HCT116 (cell line): Measurements from ENCODE around the gene SIPA1L3. TPM values are rescaled to one million over a fixed set of nuclear protein-coding genes. Genes with fewer than 3 reads are reported as not detected.
A peak's percentile ranks its signal among the peaks of the same experiment; 100 is the strongest.

ENCODE experiments used
- ATAC-seq: fragments of 200-7000 bp; cut with Tn5 transposase; 2 replicates; pipeline ENCODE4 v1.9.1; 2020; ENCODE audit warnings: mild to moderate bottlenecking, moderate library complexity
- BruUV-seq: library from RNA; stranded (reverse); fragments of 400-500 nt; replicated peaks from 2 replicates; lab custom pipeline; 2021; lab: Mats Ljungman, UMichigan
- CTCF ChIA-PET: fragments of 300-600 bp; sonication (Branson Sonifier 250); formaldehyde crosslinking; loops from one replicate; lab custom pipeline; 2021; ENCODE audit warnings: antibody characterized with exemption; lab: Charles Lee
- POLR2A ChIA-PET: fragments of 300-600, 350-600 bp; sonication (Branson Sonifier 250); formaldehyde crosslinking; loops from one replicate; lab custom pipeline; 2021; ENCODE audit warnings: antibody characterized with exemption; lab: Charles Lee
- RAD21 ChIA-PET, 2 experiments: fragments of 300-600 bp; sonication (Branson Sonifier 250); formaldehyde crosslinking; loops; one replicate each; lab custom pipeline; 2023; ENCODE audit warnings: low total read pairs in 2 of 2; ENCODE audit not compliant: uncharacterized antibody in 2 of 2, unreplicated experiment in 2 of 2, low non-redundant PET in 1 of 2; lab: Charles Lee
- DNase-seq: peaks from one replicate; pipeline ENCODE4 v3.0.0-alpha.2; 2010; ENCODE audit warnings: low read depth, low spot score
- H2AFZ ChIP-seq: fragments of 200-600 bp; shearing (Covaris generic), sonication (generic); 2 replicates; pipeline ENCODE4 v1.6.1; 2017; ENCODE audit warnings: low read depth, mixed run types, mixed read lengths, antibody characterized with exemption, low read length; ENCODE audit not compliant: poor library complexity, severe bottlenecking
- H3K27ac ChIP-seq: 2 replicates; pipeline ENCODE4 v1.5.1; 2012; ENCODE audit warnings: low read depth, low read length
- H3K27me3 ChIP-seq: fragments of 200-600 bp; sonication (generic); 2 replicates; pipeline ENCODE4 v1.6.1; 2016; ENCODE audit warnings: mixed run types, low read length, mixed read lengths; ENCODE audit not compliant: insufficient read depth
- H3K36me3 ChIP-seq, 2 experiments: fragments of 200-500 bp in 1 of 2; fragments of 200-600 bp in 1 of 2; sonication (Bioruptor generic) in 1 of 2; sonication (generic) in 1 of 2; 2 replicates each; pipeline versions ENCODE4 v1.5.1 to v1.6.1; 2014 to 2016; ENCODE audit warnings: low read length in 2 of 2, inconsistent platforms in 1 of 2, mixed read lengths in 1 of 2, mixed run types in 1 of 2; ENCODE audit not compliant: insufficient read depth in 2 of 2, control insufficient read depth in 1 of 2
- H3K4me1 ChIP-seq, 2 experiments: fragments of 200-600 bp in 1 of 2; sonication (generic) in 1 of 2; 2 replicates each; pipeline versions ENCODE4 v1.5.1 to v1.6.1; 2012 to 2017; ENCODE audit warnings: low read length in 2 of 2, inconsistent platforms in 1 of 2, mild to moderate bottlenecking in 1 of 2, mixed read lengths in 1 of 2, mixed run types in 1 of 2, moderate library complexity in 1 of 2; ENCODE audit not compliant: insufficient read depth in 2 of 2, control insufficient read depth in 1 of 2
- H3K4me2 ChIP-seq: fragments of 200-600 bp; sonication (generic); 2 replicates; pipeline ENCODE4 v1.6.1; 2017; ENCODE audit warnings: mixed run types, low read length, mixed read lengths
- H3K4me3 ChIP-seq, 2 experiments: fragments of 200-600 bp in 1 of 2; sonication (generic) in 1 of 2; replicated peaks in 1 of 2; 2 replicates each; pipeline ENCODE4 v1.5.1; 2011 to 2016; ENCODE audit warnings: low read length in 2 of 2, control low read depth in 1 of 2, low read depth in 1 of 2, mild to moderate bottlenecking in 1 of 2, mixed read lengths in 1 of 2, mixed run types in 1 of 2
- H3K79me2 ChIP-seq: fragments of 200-600 bp; sonication (generic); 2 replicates; pipeline ENCODE4 v1.6.1; 2017; ENCODE audit warnings: mild to moderate bottlenecking, mixed run types, low read length, moderate library complexity, mixed read lengths; ENCODE audit not compliant: insufficient read depth
- H3K9ac ChIP-seq: fragments of 200-600 bp; sonication (generic); 2 replicates; pipeline ENCODE4 v1.6.1; 2016; ENCODE audit warnings: low read length, mixed read lengths
- H3K9me2 ChIP-seq: fragments of 200-600 bp; sonication (generic), shearing (Covaris generic); 2 replicates; pipeline ENCODE4 v1.6.1; 2017; ENCODE audit warnings: mixed run types, mild to moderate bottlenecking, moderate library complexity; ENCODE audit not compliant: insufficient read depth
- H3K9me3 ChIP-seq, 2 experiments: fragments of 200-500 bp in 1 of 2; fragments of 200-600 bp in 1 of 2; sonication (Bioruptor generic) in 1 of 2; sonication (generic) in 1 of 2; 2 replicates each; pipeline ENCODE4 v1.6.1; 2014 to 2017; ENCODE audit warnings: low read length in 2 of 2, mixed read lengths in 2 of 2, inconsistent platforms in 1 of 2, low read depth in 1 of 2, mild to moderate bottlenecking in 1 of 2, mixed run types in 1 of 2, moderate library complexity in 1 of 2; ENCODE audit not compliant: control insufficient read depth in 1 of 2, insufficient read depth in 1 of 2
- H4K20me1 ChIP-seq: fragments of 200-600 bp; sonication (generic), shearing (Covaris generic); 2 replicates; pipeline ENCODE4 v1.6.1; 2017; ENCODE audit warnings: mixed run types, mild to moderate bottlenecking, moderate library complexity; ENCODE audit not compliant: insufficient read depth
- ATF3 ChIP-seq: IDR thresholded peaks from 2 replicates; pipeline ENCODE4 v1.6.1; 2012
- CBX3 ChIP-seq: IDR thresholded peaks from 2 replicates; pipeline ENCODE4 v1.6.1; 2012; ENCODE audit warnings: low read depth
- CEBPB ChIP-seq: IDR thresholded peaks from 2 replicates; pipeline ENCODE4 v1.6.1; 2012; ENCODE audit warnings: low read depth
- ELF1 ChIP-seq: IDR thresholded peaks from 2 replicates; pipeline ENCODE4 v1.6.1; 2012; ENCODE audit warnings: low read depth, borderline replicate concordance
- EZH2 ChIP-seq: fragments of 200-600 bp; sonication (generic); IDR thresholded peaks from 2 replicates; pipeline ENCODE4 v1.6.1; 2017; ENCODE audit warnings: antibody characterized with exemption, mixed run types
- EZH2phosphoT487 ChIP-seq: fragments of 200-600 bp; IDR thresholded peaks from 2 replicates; pipeline ENCODE4 v1.6.1; 2018; ENCODE audit warnings: antibody characterized with exemption, borderline replicate concordance
- FOSL1 ChIP-seq: IDR thresholded peaks from 2 replicates; pipeline ENCODE4 v1.6.1; 2012; ENCODE audit warnings: low read depth
- JUND ChIP-seq: IDR thresholded peaks from 2 replicates; pipeline ENCODE4 v1.6.1; 2012
- MAX ChIP-seq: IDR thresholded peaks from 2 replicates; pipeline ENCODE4 v1.6.1; 2012
- POLR2A ChIP-seq: IDR thresholded peaks from 2 replicates; pipeline ENCODE4 v1.7.0; 2011; ENCODE audit warnings: borderline replicate concordance; ENCODE audit not compliant: insufficient read depth, insufficient read length; ENCODE audit errors: extremely low read depth
- POLR2AphosphoS5 ChIP-seq: IDR thresholded peaks from 2 replicates; pipeline ENCODE4 v1.6.1; 2011; ENCODE audit warnings: mild to moderate bottlenecking, low read depth, low read length, moderate library complexity
- RAD21 ChIP-seq: IDR thresholded peaks from 2 replicates; pipeline ENCODE4 v1.6.1; 2012; ENCODE audit warnings: low read depth, mild to moderate bottlenecking
- SIN3A ChIP-seq: IDR thresholded peaks from 2 replicates; pipeline ENCODE4 v1.6.1; 2012; ENCODE audit warnings: low read depth
- SP1 ChIP-seq: IDR thresholded peaks from 2 replicates; pipeline ENCODE4 v1.6.1; 2012; ENCODE audit warnings: low read depth
- SRF ChIP-seq: IDR thresholded peaks from 2 replicates; pipeline ENCODE4 v1.6.1; 2012; ENCODE audit warnings: low read depth
- YY1 ChIP-seq: IDR thresholded peaks from 2 replicates; pipeline ENCODE4 v1.6.1; 2011; ENCODE audit warnings: low read length, low read depth, moderate library complexity, mild to moderate bottlenecking; ENCODE audit not compliant: insufficient replicate concordance; ENCODE audit errors: extremely low read depth
- ZFX ChIP-seq: fragments of 450-650 bp; IDR thresholded peaks from 2 replicates; pipeline ENCODE4 v1.6.1; 2017
- intact Hi-C: fragments of 100-400 bp; cut with micrococcal nuclease; formaldehyde crosslinking; loops from 2 replicates; pipeline ENCODE4 v1.10.0; 2022
- total RNA-seq: library from RNA; stranded (reverse); gene quantifications from one replicate; pipeline ENCODE4 v1.2.1, GENCODE V29; 2021; ENCODE audit not compliant: unreplicated experiment

The SIPA1L3 gene
- total RNA-seq, 1 experiment from 2014 or later = 41.8 TPM

- no peak for TF ChIP-seq POLR2A
- no peak for TF ChIP-seq SIN3A
- TF ChIP-seq ATF3 = no peak
- no peak for TF ChIP-seq CEBPB
Observed at GRCh38 chr19:37998801-37999308, 91.8 kb downstream of the SIPA1L3 start (continued).

GRCh38 chr19:37999309-38000213 lies 92.6 kb downstream of the SIPA1L3 start:
- H2AFZ ChIP-seq = no peak overlapping the region
- H4K20me1 ChIP-seq = no peaks in the 10 kb centered on the region
- H3K27me3 ChIP-seq = no peaks in the 10 kb centered on the region
- H3K79me2 ChIP-seq = peaks cover 69% of the 10 kb centered on the region
- RAD21 ChIA-PET = interaction anchor here in 1 of 2 experiments (0.7 kb wide), 1 partner anchor 67 kb away, joined by 6 read pairs; no protein-coding TSS in a partner anchor
- intact Hi-C loops = no loop called here
- BruUV-seq = TSS peak; percentile 82
- CTCF ChIA-PET = interaction anchor here (2.0 kb wide), 1 partner anchor 97 kb away, joined by 7 read pairs; no protein-coding TSS in a partner anchor
- no peaks in the 10 kb centered on the region for H3K9me3 ChIP-seq
- peaks cover 65 to 92% of the 10 kb centered on the region in 2 experiments for H3K4me1 ChIP-seq
- DNase-seq (peak; percentile 88), ATAC-seq (peak; percentile 73)
- peak overlapping the region; percentile 1 to 41 for H3K4me3 ChIP-seq
- H3K9ac ChIP-seq = peak overlapping the region; percentile 68
- POLR2A ChIA-PET = interaction anchor here (1.6 to 2.2 kb wide), 2 partner anchors 19 to 97 kb away, joined by 4 to 6 read pairs; no protein-coding TSS in a partner anchor
- no peaks in the 10 kb centered on the region for H3K9me2 ChIP-seq
- TF ChIP-seq ZFX = no peak
- TF ChIP-seq EZH2 = no peak
- TF ChIP-seq SRF = no peak
- peak; percentile 98 for TF ChIP-seq SP1
- peak; percentile 93 for TF ChIP-seq MAX
- TF ChIP-seq CEBPB = peak; percentile 82
- peak; percentile 74 for TF ChIP-seq CBX3
- no peak for TF ChIP-seq YY1
- TF ChIP-seq ELF1 = no peak; the same call in 1 of the 2 replicates
- no peak for TF ChIP-seq POLR2A
- 0 out of 2 replicates have a peak, but pooled peaks have one; percentile 29 for TF ChIP-seq SIN3A
- TF ChIP-seq ATF3 = no peak
- TF ChIP-seq FOSL1 = peak; percentile 89
- no peak; the same call in 1 of the 2 replicates for TF ChIP-seq POLR2AphosphoS5
- TF ChIP-seq RAD21 = peak; percentile 22; the same call in 1 of the 2 replicates
- no peak for TF ChIP-seq EZH2phosphoT487
- TF ChIP-seq JUND = peak; percentile 89
- peak overlapping the region; percentile 93 for H3K27ac ChIP-seq
- H3K4me2 ChIP-seq = peak overlapping the region; percentile 75
- H3K36me3 ChIP-seq = no peaks in the 10 kb centered on the region
